H1 (cell line): ENCODE measurements around the gene PPAT. TPM values are rescaled to one million over a fixed set of nuclear protein-coding genes. Genes with fewer than 3 reads are reported as not detected.

ENCODE experiments used
- ASH2L ChIP-seq: fragments of 200-600, 300-600 bp; sonication (generic); IDR thresholded peaks from one replicate; pipeline ENCODE4 v1.7.1; 2017; ENCODE audit warnings: low read length
- BCL11A ChIP-seq, 2 experiments: IDR thresholded peaks; one replicate each; pipeline ENCODE4 v1.6.1; 2011; ENCODE audit warnings: low read depth in 2 of 2, low read length in 2 of 2, mild to moderate bottlenecking in 2 of 2
- BRCA1 ChIP-seq: IDR thresholded peaks from 2 replicates; pipeline ENCODE4 v1.6.1; 2012; ENCODE audit warnings: low read depth, low read length, improper control_type of control experiment
- CBX8 ChIP-seq: fragments of 300-800, 300-1000 bp; sonication (generic); IDR thresholded peaks from 2 replicates; pipeline ENCODE4 v1.7.1; 2016; ENCODE audit warnings: low read depth, low read length, borderline replicate concordance
- CEBPB ChIP-seq: IDR thresholded peaks from 2 replicates; pipeline ENCODE4 v1.6.1; 2012; ENCODE audit warnings: low read depth, low read length
- GTF2F1 ChIP-seq: IDR thresholded peaks from 2 replicates; pipeline ENCODE4 v1.6.1; 2012; ENCODE audit warnings: low read depth, low read length, improper control_type of control experiment, borderline replicate concordance
- HDAC2 ChIP-seq, 2 experiments: fragments of 300-600 bp in 1 of 2; sonication (generic) in 1 of 2; IDR thresholded peaks; 2 replicates each; pipeline ENCODE4 v1.6.1; 2011 to 2012; ENCODE audit warnings: low read depth in 2 of 2, low read length in 2 of 2, mild to moderate bottlenecking in 2 of 2, moderate library complexity in 2 of 2, borderline replicate concordance in 1 of 2, inconsistent platforms in 1 of 2
- JUND ChIP-seq: IDR thresholded peaks from 2 replicates; pipeline ENCODE4 v1.6.1; 2011; ENCODE audit warnings: mild to moderate bottlenecking, improper control_type of control experiment, low read length
- KDM1A ChIP-seq: fragments of 200-600, 300-600 bp; sonication (generic); IDR thresholded peaks from 2 replicates; pipeline ENCODE4 v1.7.1; 2016; ENCODE audit warnings: mild to moderate bottlenecking, low read length, borderline replicate concordance
- KDM4A ChIP-seq: IDR thresholded peaks from one replicate; pipeline ENCODE4 v1.7.1; 2012; ENCODE audit warnings: low read depth, mild to moderate bottlenecking, moderate library complexity, low read length, inconsistent platforms; ENCODE audit not compliant: severe bottlenecking
- KDM5A ChIP-seq: fragments of 200-600 bp; IDR thresholded peaks from 2 replicates; pipeline ENCODE4 v1.7.1; 2012; ENCODE audit warnings: mild to moderate bottlenecking, low read length, inconsistent platforms, mixed read lengths
- MAX ChIP-seq: IDR thresholded peaks from 2 replicates; pipeline ENCODE4 v1.6.1; 2012; ENCODE audit warnings: inconsistent platforms
- PHF8 ChIP-seq: fragments of 200-600 bp; sonication (generic); conservative IDR thresholded peaks from 2 replicates; pipeline ENCODE4 v1.7.1; 2012; ENCODE audit warnings: low read depth, mild to moderate bottlenecking, inconsistent platforms, low read length, moderate library complexity
- RFX5 ChIP-seq: IDR thresholded peaks from 2 replicates; pipeline ENCODE4 v1.6.1; 2011; ENCODE audit warnings: low read depth, low read length, improper control_type of control experiment, borderline replicate concordance
- SIN3A ChIP-seq, 2 experiments: IDR thresholded peaks in 1 of 2; conservative IDR thresholded peaks in 1 of 2; 2 replicates each; pipeline ENCODE4 v1.6.1; 2011 to 2012; ENCODE audit warnings: low read length in 2 of 2, improper control_type of control experiment in 1 of 2, low read depth in 1 of 2, mild to moderate bottlenecking in 1 of 2
- SIRT6 ChIP-seq: IDR thresholded peaks from one replicate; pipeline ENCODE4 v1.7.1; 2012; ENCODE audit warnings: low read length, inconsistent platforms
- TAF7 ChIP-seq: optimal IDR thresholded peaks from 2 replicates; pipeline ENCODE3; 2011; ENCODE audit warnings: low read depth, mild to moderate bottlenecking, inconsistent platforms, low read length, moderate library complexity, borderline replicate concordance
- polyA plus RNA-seq, 7 experiments: library from polyadenylated mRNA; depleted of rRNA in 3 of 7; stranded (reverse) in 5 of 7; unstranded in 2 of 7; fragments of >200 nt in 5 of 7; fragments of 200-250 nt in 2 of 7; gene quantifications; 1 replicate in 5 of 7; 2 replicates in 1 of 7; 4 replicates in 1 of 7; pipeline versions ENCODE4 v1.2.1 to v1.2.3, GENCODE V29; 2011 to 2013; ENCODE audit warnings: missing spikeins in 2 of 7, mixed read lengths in 2 of 7
- total RNA-seq: library from RNA; stranded (reverse); fragmentation: NEBNext Ultra II Directional; extraction: Animal tissue kit (Norgen Biotek cat#: 25700); gene quantifications from 2 replicates; pipeline ENCODE4 v1.2.1, GENCODE V29; 2021

PPAT gene
- total and polyA plus RNA-seq, 2 of the 8 experiments (the other 6 are each of a cell fraction or from before 2014, with no cell fraction given): 24.5 to 104 TPM

GRCh38 chr4:56387023-56388001 lies 48.1 kb downstream of the PPAT start, which contains the start of gene AASDH (continued):
- TF ChIP-seq KDM1A: no peak
- peak; percentile 98 for TF ChIP-seq PHF8
- peak; percentile 100 for TF ChIP-seq KDM4A
- TF ChIP-seq RFX5: no peak
- no peak for TF ChIP-seq SIRT6
- TF ChIP-seq CBX8: no peak
- peak; percentile 48 to 99 for TF ChIP-seq SIN3A (conservative IDR thresholded peaks at IDR 0.05 in 1 of 2, IDR thresholded peaks at IDR 0.05 in 1 of 2; ENCODE audit: low read depth in 1 of 2, low read length in 2 of 2)
- no peak for TF ChIP-seq BCL11A (IDR thresholded peaks at IDR 0.05; ENCODE audit: low read depth in 2 of 2, low read length in 2 of 2)
- peak; percentile 84; the same call in 1 of the 2 replicates for TF ChIP-seq GTF2F1
- peak; percentile 99 for TF ChIP-seq ASH2L
- TF ChIP-seq CEBPB: no peak
- peak; percentile 75 for TF ChIP-seq BRCA1
- 0 out of 2 replicates have a peak, but pooled peaks have one; percentile 12 for TF ChIP-seq JUND
- TF ChIP-seq TAF7: peak; percentile 88
- TF ChIP-seq KDM5A: peak; percentile 92
- 0 out of 4 replicates have a peak, but pooled peaks of 1 of the 2 experiments have one; percentile 83 for TF ChIP-seq HDAC2 (IDR thresholded peaks at IDR 0.05; ENCODE audit: borderline replicate concordance in 1 of 2, low read depth in 2 of 2, low read length in 2 of 2)
- TF ChIP-seq MAX: peak; percentile 87
